ENCODE measurements around the gene SELENOF.

DNA sequence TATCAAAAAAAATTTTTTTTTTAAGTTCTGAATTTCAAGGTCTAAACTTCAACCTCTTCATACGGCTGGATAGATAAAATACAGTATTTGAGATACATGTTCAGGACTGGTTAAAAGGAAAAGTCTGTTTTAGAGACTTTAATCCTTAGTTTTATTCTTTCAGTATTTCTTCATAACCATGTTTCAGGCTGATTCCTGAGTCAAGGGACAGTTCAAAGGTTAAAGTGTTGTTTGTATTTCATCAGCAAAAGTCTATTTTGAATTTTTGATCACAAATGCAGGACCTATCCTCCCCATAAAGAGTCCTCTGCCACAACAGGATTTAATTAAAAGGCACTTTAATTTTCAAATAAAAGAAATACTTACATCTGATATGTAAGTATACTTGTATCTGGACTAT lies 53.5 kb downstream of the SELENOF start:
- TF ChIP-seq MAFK (IDR thresholded peaks at IDR 0.05; ENCODE audit: partially characterized antibody) (no peak), POLR2A (IDR thresholded peaks at IDR 0.05; ENCODE audit: low read length) (no peak), MYC (IDR thresholded peaks at IDR 0.05; ENCODE audit: borderline replicate concordance, low read length) (no peak), SMC3 (IDR thresholded peaks at IDR 0.05) (no peak), SREBF2 (IDR thresholded peaks at IDR 0.05) (no peak), EP300 (IDR thresholded peaks at IDR 0.05) (no peak), RFX5 (IDR thresholded peaks at IDR 0.05) (no peak)
- TF ChIP-seq, protein P1, sequence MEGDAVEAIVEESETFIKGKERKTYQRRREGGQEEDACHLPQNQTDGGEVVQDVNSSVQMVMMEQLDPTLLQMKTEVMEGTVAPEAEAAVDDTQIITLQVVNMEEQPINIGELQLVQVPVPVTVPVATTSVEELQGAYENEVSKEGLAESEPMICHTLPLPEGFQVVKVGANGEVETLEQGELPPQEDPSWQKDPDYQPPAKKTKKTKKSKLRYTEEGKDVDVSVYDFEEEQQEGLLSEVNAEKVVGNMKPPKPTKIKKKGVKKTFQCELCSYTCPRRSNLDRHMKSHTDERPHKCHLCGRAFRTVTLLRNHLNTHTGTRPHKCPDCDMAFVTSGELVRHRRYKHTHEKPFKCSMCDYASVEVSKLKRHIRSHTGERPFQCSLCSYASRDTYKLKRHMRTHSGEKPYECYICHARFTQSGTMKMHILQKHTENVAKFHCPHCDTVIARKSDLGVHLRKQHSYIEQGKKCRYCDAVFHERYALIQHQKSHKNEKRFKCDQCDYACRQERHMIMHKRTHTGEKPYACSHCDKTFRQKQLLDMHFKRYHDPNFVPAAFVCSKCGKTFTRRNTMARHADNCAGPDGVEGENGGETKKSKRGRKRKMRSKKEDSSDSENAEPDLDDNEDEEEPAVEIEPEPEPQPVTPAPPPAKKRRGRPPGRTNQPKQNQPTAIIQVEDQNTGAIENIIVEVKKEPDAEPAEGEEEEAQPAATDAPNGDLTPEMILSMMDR (IDR thresholded peaks at IDR 0.05), result no peak
- TF ChIP-seq, protein P2, sequence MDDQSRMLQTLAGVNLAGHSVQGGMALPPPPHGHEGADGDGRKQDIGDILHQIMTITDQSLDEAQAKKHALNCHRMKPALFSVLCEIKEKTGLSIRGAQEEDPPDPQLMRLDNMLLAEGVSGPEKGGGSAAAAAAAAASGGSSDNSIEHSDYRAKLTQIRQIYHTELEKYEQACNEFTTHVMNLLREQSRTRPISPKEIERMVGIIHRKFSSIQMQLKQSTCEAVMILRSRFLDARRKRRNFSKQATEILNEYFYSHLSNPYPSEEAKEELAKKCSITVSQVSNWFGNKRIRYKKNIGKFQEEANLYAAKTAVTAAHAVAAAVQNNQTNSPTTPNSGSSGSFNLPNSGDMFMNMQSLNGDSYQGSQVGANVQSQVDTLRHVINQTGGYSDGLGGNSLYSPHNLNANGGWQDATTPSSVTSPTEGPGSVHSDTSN (IDR thresholded peaks at IDR 0.05), result no peak
- TF ChIP-seq, protein P3, sequence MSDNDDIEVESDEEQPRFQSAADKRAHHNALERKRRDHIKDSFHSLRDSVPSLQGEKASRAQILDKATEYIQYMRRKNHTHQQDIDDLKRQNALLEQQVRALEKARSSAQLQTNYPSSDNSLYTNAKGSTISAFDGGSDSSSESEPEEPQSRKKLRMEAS (IDR thresholded peaks at IDR 0.05), result no peak
- TF ChIP-seq, protein P4, sequence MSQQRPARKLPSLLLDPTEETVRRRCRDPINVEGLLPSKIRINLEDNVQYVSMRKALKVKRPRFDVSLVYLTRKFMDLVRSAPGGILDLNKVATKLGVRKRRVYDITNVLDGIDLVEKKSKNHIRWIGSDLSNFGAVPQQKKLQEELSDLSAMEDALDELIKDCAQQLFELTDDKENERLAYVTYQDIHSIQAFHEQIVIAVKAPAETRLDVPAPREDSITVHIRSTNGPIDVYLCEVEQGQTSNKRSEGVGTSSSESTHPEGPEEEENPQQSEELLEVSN (IDR thresholded peaks at IDR 0.05; ENCODE audit: borderline replicate concordance, low read depth), result no peak

Data from A549 (cell line).